Measurements from ENCODE around the gene PPP2R2D.
"Not testable (repeated sequence)": the region's sequence is repeated elsewhere in the genome, so short reads cannot be mapped to it uniquely, and the experiment has no call there.

The PPP2R2D gene

GRCh38 chr10:131909014-131909808 is 8.4 kb downstream of the PPP2R2D start:
- DNase-seq, result no peak

- no peak for DNase-seq
These were observed 9.1 kb downstream of the PPP2R2D start for GRCh38 chr10:131909929-131910328.

- no peak for DNase-seq
These were observed 10.0 kb downstream of the PPP2R2D start for GRCh38 chr10:131910663-131911314.

- no peak for DNase-seq
These were observed 10.6 kb downstream of the PPP2R2D start for GRCh38 chr10:131911451-131911850.

GRCh38 chr10:131912620-131913019 is 11.8 kb downstream of the PPP2R2D start:
- DNase-seq, result no peak

- DNase-seq, result no peak
These were observed 14.7 kb downstream of the PPP2R2D start for GRCh38 chr10:131915484-131915883.

GRCh38 chr10:131915990-131916766 is 15.4 kb downstream of the PPP2R2D start:
- DNase-seq, result no peak

- not testable (repeated sequence) for DNase-seq
These were observed 16.0 kb downstream of the PPP2R2D start for GRCh38 chr10:131916767-131917160.

GRCh38 chr10:131917496-131917895 is 16.7 kb downstream of the PPP2R2D start:
- not testable (repeated sequence) for DNase-seq

- DNase-seq, result not testable (repeated sequence)
These were observed 18.7 kb downstream of the PPP2R2D start for GRCh38 chr10:131919461-131919860.

- no peak for DNase-seq
These were observed 19.3 kb downstream of the PPP2R2D start for GRCh38 chr10:131920151-131920550.

GRCh38 chr10:131920693-131921092 is 19.9 kb downstream of the PPP2R2D start:
- no peak for DNase-seq

GRCh38 chr10:131921184-131921583 is 20.4 kb downstream of the PPP2R2D start:
- no peak for DNase-seq

- no peak for DNase-seq
These were observed 22.4 kb downstream of the PPP2R2D start for GRCh38 chr10:131923038-131923756.

- no peak for DNase-seq
These were observed 24.3 kb downstream of the PPP2R2D start for GRCh38 chr10:131925011-131925649.

GRCh38 chr10:131925716-131926115 is 24.9 kb downstream of the PPP2R2D start:
- no peak for DNase-seq

GRCh38 chr10:131926253-131926652 is 25.4 kb downstream of the PPP2R2D start:
- no peak for DNase-seq

GRCh38 chr10:131926743-131927595 is 26.2 kb downstream of the PPP2R2D start:
- no peak for DNase-seq

GRCh38 chr10:131928248-131929095 is 27.7 kb downstream of the PPP2R2D start:
- peak; percentile 36 for DNase-seq

GRCh38 chr10:131929122-131929845 is 28.5 kb downstream of the PPP2R2D start:
- DNase-seq, result no peak
